ENCODE results near the gene AKAP13. TPM values are rescaled to one million over a fixed set of nuclear protein-coding genes. Genes with fewer than 3 reads are reported as not detected.

AKAP13 gene
- total and polyA plus RNA-seq, 7 donors: 21.6 to 142 (median 98.5) TPM

GRCh38 chr15:85785887-85786780 is 405.7 kb downstream of the AKAP13 start:
- Histone ChIP-seq H3K9me3 (no peaks in the 10 kb centered on the region), H3K27me3 (no peaks in the 10 kb centered on the region), H3K4me3 (no peak overlapping the region), H3K27ac (peak overlapping the region in 3 of 4 donors; percentile 7 to 67 (median 65)), H3K4me1 (peaks cover 0 to 20% (median 19%) of the 10 kb centered on the region in 4 donors), H3K36me3 (no peaks in the 10 kb centered on the region)
- no peak for TF ChIP-seq POLR2A (IDR thresholded peaks at IDR 0.05)
- TF ChIP-seq EP300 (IDR thresholded peaks at IDR 0.05): no peak
- TF ChIP-seq CTCF (IDR thresholded peaks at IDR 0.05): no peak
- TF ChIP-seq POLR2AphosphoS5 (IDR thresholded peaks at IDR 0.05): no peak
- WGBS, 2 donors: 44 to 53% methylated on average over 10 of the region's 10 CpGs
- DNase-seq: no peak
- intact Hi-C loops (cut with DNase I): loop anchor here (2.0 kb wide), 1 partner anchor 47 kb away; no protein-coding TSS in a partner anchor

GRCh38 chr15:85786781-85787114 is 406.3 kb downstream of the AKAP13 start:
- H3K27me3 ChIP-seq: no peaks in the 10 kb centered on the region
- H3K4me3 ChIP-seq: no peak overlapping the region
- H3K36me3 ChIP-seq: no peaks in the 10 kb centered on the region
- TF ChIP-seq CTCF (IDR thresholded peaks at IDR 0.05) (no peak), POLR2A (IDR thresholded peaks at IDR 0.05) (no peak), EP300 (IDR thresholded peaks at IDR 0.05) (no peak), POLR2AphosphoS5 (IDR thresholded peaks at IDR 0.05) (no peak)
- WGBS, 2 donors: 67 to 81% methylated on average over 3 of the region's 3 CpGs
- peak overlapping the region in 3 of 4 donors; percentile 7 to 67 (median 65) for H3K27ac ChIP-seq
- H3K9me3 ChIP-seq: no peaks in the 10 kb centered on the region
- no peak for DNase-seq
- H3K4me1 ChIP-seq: peaks cover 0 to 20% (median 19%) of the 10 kb centered on the region in 4 donors
- intact Hi-C loops (cut with DNase I): loop anchor here (2.0 kb wide), 1 partner anchor 48 kb away; no protein-coding TSS in a partner anchor

- H3K27ac ChIP-seq: no peak overlapping the region
- H3K9me3 ChIP-seq: no peaks in the 10 kb centered on the region
- no peak overlapping the region for H3K4me3 ChIP-seq
- 38 to 77% methylated on average over 12 of the region's 12 CpGs for WGBS, 2 donors
- intact Hi-C loops (cut with DNase I): loop anchor here (2.0 kb wide), 1 partner anchor 20 kb away; no protein-coding TSS in a partner anchor
- H3K36me3 ChIP-seq: no peaks in the 10 kb centered on the region
- peaks cover 0 to 36% (median 33%) of the 10 kb centered on the region in 4 donors for H3K4me1 ChIP-seq
- no peak for DNase-seq
- TF ChIP-seq CTCF (IDR thresholded peaks at IDR 0.05) (no peak), POLR2AphosphoS5 (IDR thresholded peaks at IDR 0.05) (no peak), POLR2A (IDR thresholded peaks at IDR 0.05) (no peak), EP300 (IDR thresholded peaks at IDR 0.05) (no peak)
- no peaks in the 10 kb centered on the region for H3K27me3 ChIP-seq
Measured at GRCh38 chr15:85788771-85789495, 408.5 kb downstream of the AKAP13 start.

GRCh38 chr15:85789496-85789875 is 409.1 kb downstream of the AKAP13 start:
- 75 to 88% methylated on average over 7 of the region's 7 CpGs for WGBS, 2 donors
- no peak for DNase-seq
- intact Hi-C loops (cut with DNase I): loop anchor here (2.0 kb wide), 1 partner anchor 21 kb away; no protein-coding TSS in a partner anchor
- H3K27me3 ChIP-seq: no peaks in the 10 kb centered on the region
- H3K27ac ChIP-seq: no peak overlapping the region
- no peaks in the 10 kb centered on the region for H3K9me3 ChIP-seq
- no peak overlapping the region for H3K4me3 ChIP-seq
- no peaks in the 10 kb centered on the region for H3K36me3 ChIP-seq
- no peak for TF ChIP-seq CTCF (IDR thresholded peaks at IDR 0.05)
- TF ChIP-seq POLR2A (IDR thresholded peaks at IDR 0.05): no peak
- no peak for TF ChIP-seq EP300 (IDR thresholded peaks at IDR 0.05)
- no peak for TF ChIP-seq POLR2AphosphoS5 (IDR thresholded peaks at IDR 0.05)
- peaks cover 0 to 39% (median 34%) of the 10 kb centered on the region in 4 donors for H3K4me1 ChIP-seq
